ENCODE results near the gene DACT1.

Gene DACT1

GRCh38 chr14:58635091-58635830, 2.5 kb upstream of the DACT1 start:
- no peak for DNase-seq (ENCODE audit: low spot score)

DNA sequence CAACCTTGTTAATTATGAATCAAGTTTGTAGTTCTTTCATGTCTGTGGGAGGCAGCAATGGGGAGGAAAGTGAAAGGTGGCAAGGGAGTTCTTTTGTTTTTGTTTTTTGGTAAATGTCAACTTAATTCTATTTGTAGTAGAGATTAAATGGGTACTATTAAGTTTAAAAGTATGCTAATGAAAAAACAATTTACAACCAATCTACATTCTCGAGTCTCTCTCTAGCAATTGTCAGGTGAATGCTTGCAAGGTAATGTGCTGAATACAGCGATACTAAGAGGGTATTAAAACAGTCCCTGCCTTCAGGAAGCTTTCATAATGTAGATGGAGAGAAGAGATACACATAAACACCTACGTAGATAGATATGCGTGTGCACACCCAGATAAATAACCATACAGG, 1.6 kb upstream of the DACT1 start:
- DNase-seq (ENCODE audit: low spot score), result no peak

DNA sequence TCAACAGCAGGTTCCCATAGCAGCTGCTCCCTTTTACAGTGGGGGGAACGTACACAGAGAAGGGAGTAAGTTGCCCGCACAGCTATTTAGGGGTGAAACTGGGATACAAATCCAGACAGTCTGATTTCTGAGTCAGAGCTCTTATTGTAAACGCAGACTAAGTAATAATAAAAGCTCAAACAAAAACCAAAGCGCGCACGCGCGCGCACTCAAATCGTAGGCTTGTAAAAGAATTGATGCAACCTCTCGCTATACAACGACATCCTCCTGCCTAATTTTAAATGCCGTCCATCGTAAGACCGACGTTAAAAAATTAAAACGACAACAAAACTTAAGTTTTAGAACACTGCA, 747 bp upstream of the DACT1 start:
- no peak for DNase-seq (ENCODE audit: low spot score)

- DNase-seq (ENCODE audit: low spot score), result no peak
Measured at GRCh38 chr14:58638231-58639197, 752 bp downstream of the DACT1 start.

DNA sequence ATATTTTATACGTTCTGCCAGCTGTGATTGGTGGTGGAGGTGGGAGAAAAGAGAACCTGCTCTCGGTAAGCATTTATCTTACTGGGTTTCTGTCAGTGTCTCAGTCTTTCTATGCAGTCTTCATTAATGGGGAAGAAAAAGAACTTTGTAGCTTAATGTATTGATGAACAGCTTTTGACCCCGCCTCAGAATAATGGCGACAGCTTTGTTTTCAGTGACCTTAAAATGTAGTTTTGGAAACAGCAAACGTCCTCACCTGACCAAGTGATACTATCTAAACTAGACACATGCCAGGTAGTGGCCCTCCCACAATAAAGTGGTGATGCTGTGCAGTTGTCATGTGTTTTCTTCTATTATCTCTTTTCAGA, 1.4 kb downstream of the DACT1 start:
- no peak for DNase-seq (ENCODE audit: low spot score)

DNA sequence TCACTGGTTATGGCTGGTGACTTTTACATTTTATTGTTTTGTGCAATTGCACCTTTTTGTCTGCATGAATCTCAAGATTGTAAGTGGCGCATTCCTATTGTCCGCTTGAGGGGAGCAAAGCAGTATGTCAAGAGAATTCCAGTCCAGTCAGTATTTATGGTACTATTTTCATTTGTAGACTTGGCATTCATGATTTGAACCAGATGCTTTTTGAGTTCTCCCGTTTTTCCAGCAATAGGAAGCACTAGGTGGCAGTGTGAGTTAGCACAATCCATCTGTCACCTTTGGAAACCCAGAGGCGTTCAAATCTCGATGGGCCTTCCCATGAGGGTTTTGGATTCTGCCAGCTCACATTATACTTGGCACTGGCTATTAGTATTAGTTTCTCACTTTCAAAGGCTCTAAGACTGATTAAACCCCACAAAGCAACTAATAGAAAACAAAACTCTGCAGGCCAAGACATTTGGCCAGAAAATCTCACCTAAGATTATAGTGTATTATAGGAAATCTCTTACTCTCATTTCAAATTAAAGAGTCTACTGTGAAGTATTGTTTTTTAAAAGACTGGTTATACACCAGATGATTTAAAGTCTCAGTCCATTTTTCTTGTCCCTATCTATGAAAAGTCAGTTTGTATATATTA, 2.2 kb downstream of the DACT1 start:
- DNase-seq (ENCODE audit: low spot score), result peak; percentile 70

- DNase-seq (ENCODE audit: low spot score), result no peak
Measured at GRCh38 chr14:58640959-58641358, 3.2 kb downstream of the DACT1 start.

DNA sequence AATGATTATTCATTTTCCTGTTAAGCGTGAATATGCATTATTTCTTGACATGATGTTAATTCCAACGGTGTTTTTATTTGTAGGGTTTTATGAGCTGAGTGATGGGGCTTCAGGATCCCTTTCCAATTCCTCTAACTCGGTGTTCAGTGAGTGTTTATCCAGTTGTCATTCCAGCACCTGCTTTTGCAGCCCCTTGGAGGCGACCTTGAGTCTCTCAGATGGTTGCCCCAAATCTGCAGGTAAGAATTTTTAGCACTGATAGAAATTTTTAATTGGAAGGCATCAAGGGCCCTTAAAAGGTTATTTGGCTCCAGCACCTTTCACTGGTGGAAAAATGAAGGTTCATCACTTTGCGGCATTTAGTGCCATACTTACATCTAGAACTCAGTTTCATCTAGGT, 3.7 kb downstream of the DACT1 start:
- no peak for DNase-seq (ENCODE audit: low spot score)

DNA sequence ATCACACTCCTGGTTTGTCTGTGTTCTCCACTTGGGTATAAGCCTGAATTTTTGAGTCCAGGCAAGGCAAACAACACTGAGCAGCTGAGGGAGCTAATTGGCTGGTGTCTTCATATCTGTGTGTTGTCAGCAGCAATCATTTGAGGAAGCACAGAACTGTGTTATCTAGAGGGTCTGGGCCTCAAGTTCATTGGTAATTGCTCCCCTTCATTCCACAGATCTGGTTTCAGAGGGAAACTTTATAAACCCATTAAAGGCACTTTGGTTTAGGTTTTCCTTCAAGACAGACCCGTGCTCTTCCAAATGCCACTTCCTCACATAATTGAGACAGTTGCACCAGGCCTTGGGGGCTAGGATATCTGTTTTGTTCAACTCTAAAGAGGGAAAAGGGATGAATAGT, 5.6 kb downstream of the DACT1 start:
- DNase-seq (ENCODE audit: low spot score), result no peak

DNA sequence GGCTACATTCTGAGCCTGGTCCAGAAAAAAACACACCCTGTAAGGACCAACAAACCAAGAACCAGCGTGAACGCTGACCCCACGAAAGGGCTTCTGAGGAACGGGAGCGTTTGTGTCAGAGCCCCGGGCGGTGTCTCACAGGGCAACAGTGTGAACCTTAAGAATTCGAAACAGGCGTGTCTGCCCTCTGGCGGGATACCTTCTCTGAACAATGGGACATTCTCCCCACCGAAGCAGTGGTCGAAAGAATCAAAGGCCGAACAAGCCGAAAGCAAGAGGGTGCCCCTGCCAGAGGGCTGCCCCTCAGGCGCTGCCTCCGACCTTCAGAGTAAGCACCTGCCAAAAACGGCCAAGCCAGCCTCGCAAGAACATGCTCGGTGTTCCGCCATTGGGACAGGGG, 7.9 kb downstream of the DACT1 start:
- no peak for DNase-seq (ENCODE audit: low spot score)

- no peak for DNase-seq (ENCODE audit: low spot score)
Measured at GRCh38 chr14:58646479-58646878, 8.7 kb downstream of the DACT1 start.

GRCh38 chr14:58647777-58648176, 10.0 kb downstream of the DACT1 start:
- DNase-seq (ENCODE audit: low spot score), result no peak

DNA sequence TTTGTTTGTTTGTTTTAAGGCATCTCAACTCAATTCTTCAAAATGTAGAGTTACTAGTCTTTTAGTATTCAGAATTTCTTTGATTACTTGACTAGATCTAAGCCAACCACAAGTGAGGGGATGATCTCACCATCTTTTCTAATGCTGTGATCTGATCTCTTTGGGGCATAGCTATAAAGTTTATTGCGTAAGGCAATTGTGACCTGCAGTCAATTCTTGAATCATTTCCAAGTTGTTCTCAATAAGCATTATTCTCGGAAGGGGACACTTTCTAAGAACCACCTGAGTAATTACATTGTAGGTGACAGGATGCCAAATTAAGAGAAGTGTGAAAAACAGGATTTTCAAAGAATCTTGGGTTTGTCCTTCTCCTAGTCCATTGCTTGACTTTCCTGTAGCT, 13.1 kb downstream of the DACT1 start:
- no peak for DNase-seq (ENCODE audit: low spot score)

DNA sequence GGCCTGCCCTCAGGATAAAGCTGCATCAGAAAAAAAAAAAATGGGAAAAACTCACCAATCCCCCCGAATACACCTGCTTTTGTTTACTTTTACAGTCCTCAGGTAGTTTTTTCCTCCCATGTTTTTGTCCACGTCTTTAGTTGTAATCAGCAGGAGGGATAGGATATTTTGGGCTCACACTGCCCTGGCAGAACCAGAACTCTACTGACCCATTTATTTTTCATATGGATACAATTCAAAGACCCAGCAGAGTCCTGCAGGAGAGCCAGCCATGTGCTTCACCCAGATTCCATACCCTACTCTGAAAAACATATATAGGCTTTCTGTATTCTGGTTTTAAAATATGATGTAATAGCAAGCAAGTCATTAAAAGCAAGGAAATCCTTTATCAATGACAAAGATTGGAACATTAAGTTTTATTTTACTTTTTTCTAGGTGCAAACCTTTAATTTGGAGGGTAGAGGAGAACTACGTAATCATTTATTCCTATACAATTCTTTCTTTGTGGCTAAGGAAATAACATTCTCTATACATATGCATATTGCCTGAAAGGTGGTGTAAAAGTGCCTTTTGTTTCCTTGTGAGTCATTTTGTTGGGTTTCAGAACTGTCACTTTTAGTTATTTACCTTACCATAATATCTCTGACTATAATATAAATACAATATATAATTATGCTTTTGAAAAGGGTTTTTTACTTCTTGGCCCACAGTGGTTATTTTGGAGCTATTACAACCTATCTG, 19.1 kb downstream of the DACT1 start:
- no peak for DNase-seq (ENCODE audit: low spot score)

GRCh38 chr14:58659061-58659460, 21.3 kb downstream of the DACT1 start:
- DNase-seq (ENCODE audit: low spot score), result no peak

- DNase-seq (ENCODE audit: low spot score), result no peak
Measured at GRCh38 chr14:58659846-58660245, 22.1 kb downstream of the DACT1 start.

- no peak for DNase-seq (ENCODE audit: low spot score)
Measured at GRCh38 chr14:58660407-58660806, 22.6 kb downstream of the DACT1 start.

DNA sequence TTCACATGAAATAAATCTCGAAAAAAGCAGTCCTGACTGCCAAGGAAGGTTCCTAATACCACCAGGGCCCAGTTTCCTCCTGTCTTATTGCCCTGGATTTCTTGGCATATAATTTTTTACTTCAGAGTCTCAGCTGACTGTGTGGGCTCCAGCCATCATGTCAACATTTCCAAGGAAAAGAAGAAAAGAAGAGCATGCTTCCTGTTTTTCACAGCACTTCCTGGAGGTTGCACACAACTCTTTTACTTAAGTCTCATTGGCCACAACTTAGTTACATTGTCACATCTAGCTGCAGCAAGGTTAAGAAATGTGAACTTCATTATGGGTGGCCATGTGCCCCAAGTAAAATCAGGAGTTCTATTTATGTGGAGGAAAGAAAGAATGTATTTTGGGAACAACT, 24.3 kb downstream of the DACT1 start:
- no peak for DNase-seq (ENCODE audit: low spot score)

GRCh38 chr14:58662759-58663158, 25.0 kb downstream of the DACT1 start:
- no peak for DNase-seq (ENCODE audit: low spot score)

DNA sequence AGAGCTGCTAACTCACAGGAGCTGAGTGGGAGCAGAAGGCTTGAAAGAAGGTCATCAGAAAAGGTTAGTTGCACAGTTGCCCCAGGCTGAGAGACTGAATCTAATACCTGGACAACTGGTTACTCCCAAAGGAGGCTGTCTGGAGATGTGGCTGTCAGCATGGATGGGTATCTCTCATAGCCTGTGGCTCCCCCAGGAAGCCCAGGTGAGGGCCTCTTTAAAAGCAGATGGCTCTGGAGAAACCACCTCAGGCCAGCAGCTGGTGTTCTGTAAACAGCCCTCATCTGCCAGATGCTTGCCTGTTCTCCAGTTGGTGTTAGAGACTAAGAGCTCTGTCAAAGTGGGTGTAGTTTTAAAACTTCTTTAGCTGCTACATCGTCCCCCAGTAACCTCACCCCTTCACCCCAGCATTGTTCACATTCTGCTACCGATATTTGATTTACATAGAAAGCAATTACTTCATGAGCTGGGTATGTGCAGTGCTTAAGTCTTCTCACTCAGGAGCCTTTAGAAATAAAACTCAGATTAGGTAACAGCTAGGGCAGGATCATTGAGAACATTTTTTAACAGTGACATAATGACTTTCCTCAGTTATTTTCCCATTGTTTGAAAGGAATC, 25.8 kb downstream of the DACT1 start:
- DNase-seq (ENCODE audit: low spot score), result no peak

- no peak for DNase-seq (ENCODE audit: low spot score)
Measured at GRCh38 chr14:58665773-58666500, 28.2 kb downstream of the DACT1 start.
